Muscle layer of colon (tissue), 2 donors: ENCODE results near the gene CALN1.

Experiments
- H3K27ac ChIP-seq: one replicate; pipeline ENCODE4 v1.7.0; 2013; ENCODE audit warnings: low read depth, mild to moderate bottlenecking, low read length, moderate library complexity
- H3K27me3 ChIP-seq, 2 donors: one replicate each; pipeline ENCODE4 v1.7.0; 2013; ENCODE audit warnings: low read length in 2 of 2, mild to moderate bottlenecking in 2 of 2; ENCODE audit not compliant: insufficient read depth in 2 of 2, control insufficient read depth in 1 of 2
- H3K36me3 ChIP-seq: one replicate; pipeline ENCODE4 v1.7.0; 2013; ENCODE audit warnings: mild to moderate bottlenecking, low read length; ENCODE audit not compliant: insufficient read depth
- H3K4me1 ChIP-seq: one replicate; pipeline ENCODE4 v1.7.0; 2013; ENCODE audit warnings: mild to moderate bottlenecking, low read length; ENCODE audit not compliant: insufficient read depth
- H3K4me3 ChIP-seq, 2 donors: one replicate each; pipeline ENCODE4 v1.7.0; 2013; ENCODE audit warnings: low read length in 2 of 2, low read depth in 1 of 2, mild to moderate bottlenecking in 1 of 2, moderate library complexity in 1 of 2
- H3K9ac ChIP-seq: one replicate; pipeline ENCODE4 v1.7.0; 2013; ENCODE audit warnings: low read length
- H3K9me3 ChIP-seq: one replicate; pipeline ENCODE4 v1.7.0; 2013; ENCODE audit warnings: mild to moderate bottlenecking, low read length
- donor health status: abdominal sarcoma.
- donor health status: Adenocarcinoma of cecum.

The CALN1 gene

GRCh38 chr7:72317341-72317740 lies 94.8 kb downstream of the CALN1 start:
- Histone ChIP-seq H3K27ac (no peak overlapping the region), H3K4me3 (no peak overlapping the region)

GRCh38 chr7:72316148-72316547 lies 96.0 kb downstream of the CALN1 start:
- H3K27me3 ChIP-seq = no peaks in the 10 kb centered on the region
- no peak overlapping the region for H3K4me3 ChIP-seq
- H3K9me3 ChIP-seq = no peaks in the 10 kb centered on the region
- no peak overlapping the region for H3K27ac ChIP-seq
- no peaks in the 10 kb centered on the region for H3K4me1 ChIP-seq
- no peak overlapping the region for H3K9ac ChIP-seq
- no peaks in the 10 kb centered on the region for H3K36me3 ChIP-seq

More at GRCh38 chr7:72317341-72317740, 94.8 kb downstream of the CALN1 start:
- no peak overlapping the region for H3K9ac ChIP-seq
- H3K9me3 ChIP-seq = no peaks in the 10 kb centered on the region
- no peaks in the 10 kb centered on the region for H3K4me1 ChIP-seq
- no peaks in the 10 kb centered on the region for H3K27me3 ChIP-seq
- H3K36me3 ChIP-seq = no peaks in the 10 kb centered on the region

GRCh38 chr7:72313906-72314305 lies 98.2 kb downstream of the CALN1 start:
- no peaks in the 10 kb centered on the region for H3K36me3 ChIP-seq
- no peaks in the 10 kb centered on the region for H3K9me3 ChIP-seq
- no peaks in the 10 kb centered on the region for H3K27me3 ChIP-seq
- H3K27ac ChIP-seq = no peak overlapping the region
- H3K4me3 ChIP-seq = no peak overlapping the region
- no peaks in the 10 kb centered on the region for H3K4me1 ChIP-seq
- no peak overlapping the region for H3K9ac ChIP-seq

GRCh38 chr7:72310301-72310700 lies 101.8 kb downstream of the CALN1 start:
- H3K4me1 ChIP-seq = no peaks in the 10 kb centered on the region
- H3K27ac ChIP-seq = no peak overlapping the region
- no peaks in the 10 kb centered on the region for H3K27me3 ChIP-seq
- no peak overlapping the region for H3K9ac ChIP-seq
- no peak overlapping the region for H3K4me3 ChIP-seq
- H3K9me3 ChIP-seq = no peaks in the 10 kb centered on the region
- no peaks in the 10 kb centered on the region for H3K36me3 ChIP-seq

- H3K9ac ChIP-seq = no peak overlapping the region
- H3K36me3 ChIP-seq = no peaks in the 10 kb centered on the region
- no peak overlapping the region for H3K27ac ChIP-seq
- no peak overlapping the region for H3K4me3 ChIP-seq
- H3K4me1 ChIP-seq = no peaks in the 10 kb centered on the region
- no peaks in the 10 kb centered on the region for H3K9me3 ChIP-seq
- H3K27me3 ChIP-seq = no peaks in the 10 kb centered on the region
Observed at GRCh38 chr7:72309476-72309875, 102.7 kb downstream of the CALN1 start.

- H3K27ac ChIP-seq = no peak overlapping the region
- H3K4me1 ChIP-seq = no peaks in the 10 kb centered on the region
- H3K36me3 ChIP-seq = no peaks in the 10 kb centered on the region
- H3K9me3 ChIP-seq = no peaks in the 10 kb centered on the region
- no peaks in the 10 kb centered on the region for H3K27me3 ChIP-seq
- H3K4me3 ChIP-seq = no peak overlapping the region
- H3K9ac ChIP-seq = no peak overlapping the region
Observed at GRCh38 chr7:72308986-72309385, 103.2 kb downstream of the CALN1 start.

- Histone ChIP-seq H3K4me3 (no peak overlapping the region), H3K27me3 (no peaks in the 10 kb centered on the region), H3K27ac (no peak overlapping the region), H3K9me3 (no peaks in the 10 kb centered on the region), H3K4me1 (no peaks in the 10 kb centered on the region), H3K9ac (no peak overlapping the region), H3K36me3 (no peaks in the 10 kb centered on the region)
Observed at GRCh38 chr7:72307566-72307965, 104.6 kb downstream of the CALN1 start.

GRCh38 chr7:72298912-72299311 lies 113.2 kb downstream of the CALN1 start:
- Histone ChIP-seq H3K36me3 (no peaks in the 10 kb centered on the region), H3K27me3 (no peaks in the 10 kb centered on the region), H3K4me3 (no peak overlapping the region), H3K9me3 (no peaks in the 10 kb centered on the region), H3K4me1 (no peaks in the 10 kb centered on the region), H3K27ac (no peak overlapping the region), H3K9ac (no peak overlapping the region)

GRCh38 chr7:72298091-72298490 lies 114.0 kb downstream of the CALN1 start:
- Histone ChIP-seq H3K36me3 (no peaks in the 10 kb centered on the region), H3K4me3 (no peak overlapping the region), H3K4me1 (no peaks in the 10 kb centered on the region), H3K27ac (no peak overlapping the region), H3K27me3 (no peaks in the 10 kb centered on the region), H3K9me3 (no peaks in the 10 kb centered on the region), H3K9ac (no peak overlapping the region)

GRCh38 chr7:72297636-72298035 lies 114.5 kb downstream of the CALN1 start:
- no peaks in the 10 kb centered on the region for H3K27me3 ChIP-seq
- no peak overlapping the region for H3K27ac ChIP-seq
- no peaks in the 10 kb centered on the region for H3K36me3 ChIP-seq
- no peaks in the 10 kb centered on the region for H3K9me3 ChIP-seq
- no peaks in the 10 kb centered on the region for H3K4me1 ChIP-seq
- H3K4me3 ChIP-seq = no peak overlapping the region
- no peak overlapping the region for H3K9ac ChIP-seq

- no peak overlapping the region for H3K9ac ChIP-seq
- no peaks in the 10 kb centered on the region for H3K9me3 ChIP-seq
- no peaks in the 10 kb centered on the region for H3K36me3 ChIP-seq
- no peaks in the 10 kb centered on the region for H3K4me1 ChIP-seq
- H3K4me3 ChIP-seq = no peak overlapping the region
- H3K27me3 ChIP-seq = no peaks in the 10 kb centered on the region
- H3K27ac ChIP-seq = no peak overlapping the region
Observed at GRCh38 chr7:72292794-72293193, 119.3 kb downstream of the CALN1 start.

- Histone ChIP-seq H3K36me3 (no peaks in the 10 kb centered on the region), H3K9ac (no peak overlapping the region), H3K27ac (no peak overlapping the region), H3K4me3 (no peak overlapping the region), H3K4me1 (no peaks in the 10 kb centered on the region), H3K9me3 (no peaks in the 10 kb centered on the region), H3K27me3 (no peaks in the 10 kb centered on the region)
Observed at GRCh38 chr7:72292118-72292517, 120.0 kb downstream of the CALN1 start.
